GM11168 (cell line): ENCODE measurements around the gene GPR160.

Experiments used
- in situ Hi-C: fragments of 300-500 bp; cut with MboI; formaldehyde crosslinking; loops from one replicate; pipeline ENCODE4 v1.12.0; 2022; ENCODE audit warnings: low sequenced_read_pairs; ENCODE audit not compliant: unreplicated experiment

The GPR160 gene

GRCh38 chr3:170062769-170063168 lies 25.0 kb downstream of the GPR160 start:
- in situ Hi-C loops = no loop called here

- in situ Hi-C loops = no loop called here
Measured at GRCh38 chr3:170063691-170064090, 25.9 kb downstream of the GPR160 start.

GRCh38 chr3:170064108-170064507 lies 26.3 kb downstream of the GPR160 start:
- in situ Hi-C loops = no loop called here

- in situ Hi-C loops = no loop called here
Measured at GRCh38 chr3:170075441-170076091, 37.8 kb downstream of the GPR160 start.

- in situ Hi-C loops = no loop called here
Measured at GRCh38 chr3:170076715-170077238, 39.0 kb downstream of the GPR160 start.

- in situ Hi-C loops = no loop called here
Measured at GRCh38 chr3:170077361-170077760, 39.6 kb downstream of the GPR160 start.

- in situ Hi-C loops = no loop called here
Measured at GRCh38 chr3:170078620-170079281, 41.0 kb downstream of the GPR160 start.

- in situ Hi-C loops = no loop called here
Measured at GRCh38 chr3:170079536-170080165, 41.9 kb downstream of the GPR160 start.

GRCh38 chr3:170080605-170081004 lies 42.8 kb downstream of the GPR160 start:
- in situ Hi-C loops = no loop called here

GRCh38 chr3:170081079-170081741 lies 43.4 kb downstream of the GPR160 start:
- in situ Hi-C loops = no loop called here

- in situ Hi-C loops = no loop called here
Measured at GRCh38 chr3:170083343-170083742, 45.5 kb downstream of the GPR160 start.

GRCh38 chr3:170085396-170085795 lies 47.6 kb downstream of the GPR160 start:
- in situ Hi-C loops = no loop called here

GRCh38 chr3:170089862-170090600 lies 52.2 kb downstream of the GPR160 start:
- in situ Hi-C loops = no loop called here

GRCh38 chr3:170090601-170090981 lies 52.8 kb downstream of the GPR160 start:
- in situ Hi-C loops = no loop called here

GRCh38 chr3:170092907-170093306 lies 55.1 kb downstream of the GPR160 start:
- in situ Hi-C loops = no loop called here

- in situ Hi-C loops = no loop called here
Measured at GRCh38 chr3:170095771-170096170, 58.0 kb downstream of the GPR160 start.

- in situ Hi-C loops = no loop called here
Measured at GRCh38 chr3:170096342-170096741, 58.5 kb downstream of the GPR160 start.

- in situ Hi-C loops = no loop called here
Measured at GRCh38 chr3:170098753-170099152, 61.0 kb downstream of the GPR160 start.

- in situ Hi-C loops = no loop called here
Measured at GRCh38 chr3:170100944-170101343, 63.1 kb downstream of the GPR160 start.

- in situ Hi-C loops = no loop called here
Measured at GRCh38 chr3:170102431-170102830, 64.6 kb downstream of the GPR160 start.
